ENCODE data around the gene RABGGTA. TPM values are rescaled to one million over a fixed set of nuclear protein-coding genes. Genes with fewer than 3 reads are reported as not detected.
"Not testable (repeated sequence)": the region's sequence is repeated elsewhere in the genome, so short reads cannot be mapped to it uniquely, and the experiment has no call there.

Gene RABGGTA
- polyA plus RNA-seq, 1 donor: 14.7 TPM

GRCh38 chr14:24260780-24261157, 10.6 kb downstream of the RABGGTA start:
- DNase-seq (ENCODE audit: low read depth): no peak

DNA sequence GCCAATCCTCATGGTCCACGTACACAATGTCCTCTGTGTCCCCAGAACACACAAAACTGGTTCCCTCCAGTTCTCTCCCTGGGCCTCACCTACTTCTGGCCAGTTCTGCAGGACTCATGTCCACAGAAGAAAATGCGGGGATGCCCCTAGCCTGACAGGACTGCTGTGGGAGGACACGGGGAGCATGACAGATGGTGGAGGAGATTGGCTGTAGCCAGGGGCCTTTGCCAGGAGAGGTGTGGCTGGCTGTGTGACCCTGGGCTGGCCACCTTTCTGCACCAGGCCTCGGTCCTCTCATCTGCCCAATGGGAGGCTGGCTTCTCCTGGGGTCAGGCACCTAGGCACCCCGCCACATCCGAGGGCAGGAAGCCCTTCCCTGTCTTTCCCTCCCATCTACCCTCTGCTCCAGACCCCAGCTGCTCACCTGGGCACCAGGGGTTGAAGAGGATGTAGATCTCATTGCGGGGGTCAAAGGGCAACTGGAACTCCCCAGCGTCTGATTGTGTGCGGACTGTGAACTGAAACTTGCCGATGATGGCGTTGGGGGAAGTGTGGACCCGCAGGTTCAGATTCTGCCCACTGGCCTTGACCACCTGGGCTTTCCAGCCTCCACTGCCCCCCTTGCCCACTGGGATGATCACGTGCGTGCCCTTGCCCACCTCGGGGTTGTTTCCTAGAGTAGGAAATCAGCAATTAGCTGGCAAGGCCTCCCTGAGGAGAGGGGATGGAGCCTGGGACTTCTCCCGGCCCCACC, 11.2 kb downstream of the RABGGTA start:
- DNase-seq (ENCODE audit: low read depth): no peak

DNA sequence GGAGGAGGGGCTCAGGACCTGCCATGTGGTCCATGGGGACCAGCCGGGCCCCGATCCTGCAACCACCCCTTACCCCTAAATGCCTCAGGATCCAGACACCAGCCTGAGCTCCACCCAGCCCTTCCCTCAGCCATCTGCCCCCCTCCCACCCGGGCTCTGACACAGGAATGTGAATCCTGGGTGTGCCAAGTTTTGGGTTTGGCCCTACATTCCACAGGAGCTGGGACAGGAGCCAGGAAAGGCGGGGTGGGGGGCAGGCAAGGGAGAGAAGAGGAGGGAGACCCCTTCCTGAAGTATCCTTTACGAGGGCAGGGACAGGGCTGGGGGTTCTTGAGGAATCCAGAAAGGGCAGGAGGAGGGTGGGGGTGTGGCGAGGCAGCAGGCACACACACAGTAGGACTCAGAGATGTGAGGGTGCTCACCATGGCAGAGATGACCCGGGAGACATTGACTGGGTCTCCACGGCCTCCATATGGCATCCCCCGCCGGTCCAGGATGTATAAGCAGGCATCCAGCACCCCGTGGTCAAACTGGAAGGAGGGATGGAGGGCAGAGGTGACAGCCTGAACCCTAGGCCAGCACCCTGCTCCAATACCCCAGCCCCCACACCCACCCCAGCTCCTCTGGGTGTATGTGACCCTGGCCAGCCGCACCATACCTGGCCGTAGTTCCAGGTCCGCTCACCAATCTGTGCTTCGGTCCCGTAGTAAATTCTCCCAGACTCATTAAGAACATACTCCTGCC, 11.9 kb downstream of the RABGGTA start:
- no peak for DNase-seq (ENCODE audit: low read depth)

GRCh38 chr14:24258548-24259265, 12.7 kb downstream of the RABGGTA start:
- no peak for DNase-seq (ENCODE audit: low read depth)

DNA sequence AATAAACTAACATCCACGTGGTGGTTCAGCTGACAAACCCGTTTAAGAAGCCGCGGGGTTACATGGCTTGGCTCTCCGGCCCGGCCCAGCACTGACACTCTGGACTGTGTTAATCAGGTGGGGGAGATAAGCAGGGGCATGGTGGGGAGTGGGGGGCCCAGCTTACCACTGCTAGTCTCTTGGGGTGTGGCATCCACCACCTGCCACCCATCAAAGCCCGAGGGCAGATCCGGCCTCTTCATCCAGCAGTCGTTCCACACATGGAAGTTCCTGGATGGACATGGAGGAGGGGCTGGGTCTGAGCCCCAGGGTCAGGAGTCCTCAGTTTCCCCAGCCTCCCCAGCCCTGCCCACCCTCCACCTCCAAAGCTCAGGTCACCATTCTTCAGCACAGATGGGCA, 13.3 kb downstream of the RABGGTA start:
- DNase-seq (ENCODE audit: low read depth): no peak

DNA sequence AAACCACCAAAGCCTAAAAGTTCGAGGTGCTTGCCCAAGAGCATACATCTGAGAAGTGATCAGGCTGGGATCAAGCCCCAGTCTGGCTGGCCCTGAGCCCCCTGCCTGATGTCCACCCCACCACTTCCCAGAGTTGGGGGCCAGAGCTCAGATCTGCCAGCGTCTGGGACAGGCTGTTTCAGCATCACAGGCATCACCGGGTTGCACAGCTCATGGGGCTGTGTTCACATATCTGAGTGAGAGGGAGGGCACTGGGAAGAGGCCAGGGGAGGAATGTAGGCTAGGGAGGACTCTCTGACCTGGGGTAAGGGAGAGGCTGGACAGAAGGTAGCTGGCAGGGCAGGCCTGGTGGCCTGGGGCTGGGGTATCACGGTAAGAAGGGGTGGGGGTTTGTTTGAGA, 14.4 kb downstream of the RABGGTA start:
- no peak for DNase-seq (ENCODE audit: low read depth)

DNA sequence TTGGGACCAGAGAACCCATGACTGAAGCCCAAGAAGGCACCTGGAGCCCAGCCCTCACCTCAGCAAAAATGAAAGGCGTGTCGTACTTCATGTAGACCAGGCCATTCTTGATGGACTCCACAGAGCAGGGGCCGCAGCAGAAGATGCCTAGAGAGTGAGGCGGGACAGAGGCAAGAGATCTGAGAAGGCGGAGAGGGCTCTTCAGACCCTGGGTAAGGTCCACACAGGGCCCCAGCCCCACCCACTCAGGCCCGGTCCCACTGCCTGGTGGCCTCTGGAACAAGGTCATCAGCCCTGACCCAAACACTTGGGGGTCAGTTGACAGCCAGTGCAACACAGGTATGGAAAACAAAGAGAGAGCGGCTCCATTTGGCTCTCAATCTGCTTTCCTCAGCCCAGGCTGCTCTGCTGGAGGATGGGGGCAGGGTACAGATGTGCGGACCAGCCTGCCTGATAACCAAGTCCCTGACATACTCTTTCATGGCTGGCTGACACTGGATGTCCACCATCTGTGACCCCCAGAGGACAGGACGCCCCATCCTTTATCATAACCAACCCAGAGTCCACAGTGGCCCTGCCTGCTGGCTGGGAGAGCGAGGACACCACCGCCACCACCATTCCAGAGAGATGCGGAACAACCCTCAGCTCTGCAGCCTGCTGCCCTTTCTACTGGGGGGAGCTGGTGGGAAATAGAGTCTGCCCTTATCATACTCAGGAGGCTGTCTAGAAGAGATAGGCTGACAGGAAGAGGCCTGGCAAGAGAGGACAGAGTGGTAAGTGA, 15.3 kb downstream of the RABGGTA start:
- DNase-seq (ENCODE audit: low read depth): no peak

DNA sequence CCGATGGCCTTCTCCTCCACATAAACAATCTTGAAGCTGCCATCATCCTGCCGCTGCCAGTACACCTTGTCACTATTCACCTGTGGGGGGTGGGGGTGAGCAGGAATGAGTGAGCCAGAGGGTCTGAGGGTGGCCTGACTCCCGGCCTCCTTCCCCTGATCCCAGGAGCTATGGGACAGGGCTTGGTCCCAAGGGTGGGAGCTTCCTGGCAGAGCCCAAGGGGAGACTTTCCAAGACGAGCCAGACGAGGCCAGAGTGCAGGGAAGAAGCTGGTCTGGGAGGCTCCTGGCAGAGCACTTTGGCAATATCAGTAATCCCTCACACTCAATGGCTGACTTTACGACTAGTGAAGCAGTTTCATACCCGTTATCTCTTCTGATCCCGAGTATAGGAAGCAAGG, 16.0 kb downstream of the RABGGTA start:
- DNase-seq (ENCODE audit: low read depth): no peak

- DNase-seq (ENCODE audit: low read depth): no peak
Measured at GRCh38 chr14:24254630-24255392, 16.6 kb downstream of the RABGGTA start.

DNA sequence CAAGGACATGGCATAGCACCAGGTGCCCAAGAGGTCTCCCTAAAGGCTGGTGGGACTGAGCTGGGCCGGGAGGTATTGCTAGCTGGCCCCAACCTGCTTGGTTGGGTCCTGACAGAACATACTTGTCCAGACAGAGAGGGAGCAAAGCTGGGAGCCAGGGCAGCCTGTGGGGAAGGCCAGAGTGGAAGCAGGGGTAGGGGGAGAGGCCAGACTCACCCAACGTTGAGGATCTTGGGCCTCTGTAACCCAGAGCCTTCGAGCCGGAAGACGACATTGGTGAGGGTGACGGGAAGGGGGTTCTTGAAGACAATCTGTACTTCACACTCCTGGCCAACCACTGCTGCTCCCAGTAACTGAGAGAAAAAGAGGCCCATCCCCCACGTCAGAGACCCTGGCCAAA, 17.5 kb downstream of the RABGGTA start:
- DNase-seq (ENCODE audit: low read depth): no peak

- DNase-seq (ENCODE audit: low read depth): no peak
Measured at GRCh38 chr14:24252289-24253124, 18.9 kb downstream of the RABGGTA start.

DNA sequence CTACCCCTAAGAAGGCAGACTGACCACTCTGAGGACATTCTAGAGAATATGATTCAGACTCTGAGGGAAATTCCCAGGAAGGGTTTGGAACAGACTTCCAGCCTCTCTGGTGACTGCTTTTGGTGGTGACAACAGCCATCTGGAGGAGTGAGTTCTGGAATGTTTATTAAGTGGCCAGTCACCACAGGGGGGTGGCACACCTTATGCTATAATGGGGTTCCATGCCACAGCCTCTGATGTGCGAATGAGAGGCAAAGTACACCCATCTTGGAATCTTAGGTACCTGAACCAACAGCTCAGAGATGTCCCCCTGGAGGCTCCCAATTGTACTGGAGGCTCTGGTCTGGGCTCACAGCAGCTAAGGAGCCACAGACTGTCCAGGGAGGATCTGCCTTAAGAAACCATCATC, 19.5 kb downstream of the RABGGTA start:
- DNase-seq (ENCODE audit: low read depth): no peak

- no peak for DNase-seq (ENCODE audit: low read depth)
Measured at GRCh38 chr14:24250354-24250753, 21.0 kb downstream of the RABGGTA start.

- DNase-seq (ENCODE audit: low read depth): no peak
Measured at GRCh38 chr14:24249230-24250021, 22.0 kb downstream of the RABGGTA start.

DNA sequence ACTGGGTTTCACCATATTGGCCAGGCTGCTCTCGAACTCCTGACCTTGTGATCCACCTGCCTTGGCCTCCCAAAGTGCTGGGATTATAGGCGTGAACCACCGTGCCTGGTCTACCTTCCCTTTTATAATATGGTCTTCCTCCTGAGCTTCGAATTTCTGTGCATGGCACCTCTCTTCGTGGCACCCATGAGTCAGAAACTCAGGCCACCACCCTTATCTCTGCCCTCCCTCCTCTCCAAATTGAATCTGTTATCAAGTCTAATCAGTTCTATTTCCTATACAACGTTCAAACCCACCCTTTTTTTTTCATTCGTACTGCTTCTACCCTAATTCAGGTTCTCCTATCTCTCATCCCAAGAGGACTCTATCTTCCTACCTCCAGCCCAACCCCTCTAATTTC, 24.0 kb downstream of the RABGGTA start:
- DNase-seq (ENCODE audit: low read depth): no peak

DNA sequence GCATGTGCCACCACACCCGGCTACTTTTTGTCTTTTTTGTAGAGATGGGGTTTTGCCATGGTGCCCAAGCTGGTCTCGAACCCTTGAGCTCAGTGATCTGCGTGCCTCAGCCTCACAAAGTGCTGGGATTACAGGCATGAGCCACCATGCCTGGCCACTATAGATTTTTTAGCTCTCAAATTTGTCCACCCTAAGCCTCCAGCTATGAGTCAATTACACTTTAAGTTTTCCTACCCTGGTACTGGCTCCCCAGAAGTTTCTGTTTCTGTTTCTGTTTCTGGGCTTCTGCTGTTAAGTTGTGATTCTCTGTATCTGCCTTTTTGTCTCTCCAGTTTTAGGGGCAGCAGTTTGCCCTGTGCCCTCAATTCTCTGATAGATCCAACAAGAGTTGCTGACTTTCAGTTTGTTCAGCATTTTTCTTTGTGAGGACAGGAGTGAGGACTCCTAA, 24.6 kb downstream of the RABGGTA start:
- no peak for DNase-seq (ENCODE audit: low read depth)

DNA sequence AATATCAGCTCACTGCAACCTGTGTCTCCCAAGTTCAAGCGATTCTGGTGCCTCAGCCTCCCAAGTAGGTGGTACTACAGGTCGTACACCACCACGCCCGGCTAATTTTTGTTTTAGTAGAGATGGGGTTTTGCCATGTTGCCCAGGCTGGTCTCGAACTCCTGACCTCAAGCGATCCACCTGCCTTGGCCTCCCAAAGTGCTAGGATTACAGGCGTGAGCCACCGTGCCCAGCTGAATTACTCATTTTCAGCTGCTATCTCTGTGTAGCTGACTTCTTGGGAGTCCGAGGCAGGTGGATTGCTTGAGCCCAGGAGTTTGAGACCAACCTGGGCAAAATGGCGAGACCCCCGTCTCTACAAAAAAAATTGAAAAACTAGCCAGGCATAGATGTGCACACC, 26.0 kb downstream of the RABGGTA start:
- not testable (repeated sequence) for DNase-seq (ENCODE audit: low read depth)

DNA sequence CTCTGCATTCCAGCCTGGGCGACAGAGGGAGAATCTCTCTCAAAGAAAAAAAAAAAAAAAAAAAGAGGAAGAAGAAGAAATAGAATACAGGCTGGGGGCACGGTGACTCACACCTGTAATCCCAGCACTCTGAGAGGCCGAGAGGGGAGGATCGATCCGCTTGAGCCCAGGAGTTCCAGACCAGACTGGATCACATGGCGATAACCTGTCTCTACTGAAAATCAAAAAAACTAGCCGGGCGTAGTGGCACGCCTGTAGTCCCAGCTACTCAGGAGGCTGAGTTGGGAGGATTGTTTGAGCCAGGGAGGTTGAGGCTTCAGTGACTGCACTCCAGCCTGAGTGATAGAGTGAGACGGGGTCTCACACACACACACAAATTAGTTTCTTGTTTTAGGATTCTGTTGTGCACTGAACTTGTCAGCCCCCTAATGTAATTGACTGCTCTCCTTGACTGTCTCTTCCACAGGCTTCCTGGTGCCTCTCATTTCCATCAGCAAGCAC, 28.0 kb downstream of the RABGGTA start:
- DNase-seq (ENCODE audit: low read depth): no peak

GRCh38 chr14:24241829-24242443, 29.5 kb downstream of the RABGGTA start:
- peak; percentile 88 for DNase-seq (ENCODE audit: low read depth)

All from forelimb muscle (tissue), 1 donor.